H1 (cell line): ENCODE results near the gene KCNMA1. TPM values are rescaled to one million over a fixed set of nuclear protein-coding genes. Genes with fewer than 3 reads are reported as not detected.

Experiments used
- CTCF ChIA-PET: fragments of 300-600 bp; sonication (Branson Sonifier 250); formaldehyde crosslinking; loops from one replicate; lab custom pipeline; 2021; ENCODE audit not compliant: partially characterized antibody; lab: Charles Lee
- POLR2A ChIA-PET: fragments of 300-600 bp; sonication (Branson Sonifier 250); formaldehyde crosslinking; loops from one replicate; lab custom pipeline; 2021; ENCODE audit warnings: inconsistent platforms; ENCODE audit not compliant: partially characterized antibody; lab: Charles Lee
- DNase-seq, 2 experiments: peaks; one replicate each; pipeline versions ENCODE4 v3.0.0 to v3.0.0-alpha.2; 2010 to 2022; ENCODE audit warnings: low spot score in 2 of 2, low read depth in 1 of 2, mixed read lengths in 1 of 2
- FAIRE-seq: peaks from 2 replicates; lab custom pipeline; 2011; peaks lifted over from hg19 to GRCh38; lab: Jason Lieb, UNC
- H2AFZ ChIP-seq: 2 replicates; pipeline ENCODE4 v1.8.1; 2012; ENCODE audit warnings: low read length, inconsistent platforms
- H2AK5ac ChIP-seq: 2 replicates; pipeline ENCODE4 v1.6.1; 2013; ENCODE audit warnings: low read depth, low read length
- H2BK120ac ChIP-seq: replicated peaks from 2 replicates; pipeline ENCODE3; 2013; ENCODE audit warnings: low read depth, low read length, inconsistent platforms
- H2BK12ac ChIP-seq: 2 replicates; pipeline ENCODE4 v1.6.1; 2013; ENCODE audit warnings: low read depth, low read length
- H2BK15ac ChIP-seq: 2 replicates; pipeline ENCODE4 v1.6.1; 2013; ENCODE audit warnings: low read length
- H2BK20ac ChIP-seq: 2 replicates; pipeline ENCODE4 v1.6.1; 2013; ENCODE audit warnings: low read length
- H2BK5ac ChIP-seq: 2 replicates; pipeline ENCODE4 v1.6.1; 2013; ENCODE audit warnings: low read depth, low read length
- H3K14ac ChIP-seq: 2 replicates; pipeline ENCODE4 v1.6.1; 2013; ENCODE audit warnings: inconsistent platforms; ENCODE audit not compliant: insufficient read length
- H3K18ac ChIP-seq: 2 replicates; pipeline ENCODE4 v1.6.1; 2013; ENCODE audit warnings: low read length; ENCODE audit errors: extremely low read depth
- H3K23ac ChIP-seq: 2 replicates; pipeline ENCODE4 v1.6.1; 2013; ENCODE audit warnings: inconsistent platforms; ENCODE audit not compliant: insufficient read length
- H3K23me2 ChIP-seq: 2 replicates; pipeline ENCODE4 v1.6.1; 2013; ENCODE audit warnings: low read depth, low read length
- H3K27ac ChIP-seq: 2 replicates; pipeline ENCODE4 v1.6.1; 2011; ENCODE audit warnings: low read depth, low read length, inconsistent platforms
- H3K27me3 ChIP-seq, 4 experiments: replicated peaks in 1 of 4; 1 replicate in 1 of 4; 2 replicates in 3 of 4; pipeline versions ENCODE4 v1.6.1 to v1.8.1; 2011 to 2013; ENCODE audit warnings: low read length in 3 of 4, mild to moderate bottlenecking in 3 of 4, inconsistent platforms in 2 of 4, mixed read lengths in 2 of 4, moderate library complexity in 1 of 4; ENCODE audit not compliant: control insufficient read depth in 3 of 4, insufficient read depth in 3 of 4; ENCODE audit errors: extremely low read depth in 1 of 4
- H3K36me3 ChIP-seq, 4 experiments: 2 replicates each; pipeline versions ENCODE4 v1.6.1 to v1.8.1; 2011 to 2013; ENCODE audit warnings: mild to moderate bottlenecking in 4 of 4, low read length in 3 of 4, moderate library complexity in 2 of 4, control low read depth in 1 of 4, inconsistent platforms in 1 of 4; ENCODE audit not compliant: insufficient read depth in 4 of 4, control insufficient read depth in 2 of 4
- H3K4ac ChIP-seq: replicated peaks from 2 replicates; pipeline ENCODE3; 2013; ENCODE audit warnings: low read length, low read depth, mixed read lengths, inconsistent platforms; ENCODE audit not compliant: insufficient read length
- H3K4me1 ChIP-seq, 4 experiments: replicated peaks in 1 of 4; 1 replicate in 1 of 4; 2 replicates in 3 of 4; pipeline versions ENCODE4 v1.6.1 to v1.8.1; 2011 to 2013; ENCODE audit warnings: low read length in 3 of 4, inconsistent platforms in 2 of 4, mixed read lengths in 1 of 4; ENCODE audit not compliant: insufficient read depth in 4 of 4, control insufficient read depth in 3 of 4
- H3K4me2 ChIP-seq, 2 experiments: 2 replicates each; pipeline versions ENCODE4 v1.6.1 to v1.8.1; 2011 to 2013; ENCODE audit warnings: low read depth in 2 of 2, low read length in 2 of 2, control low read depth in 1 of 2, inconsistent platforms in 1 of 2, mild to moderate bottlenecking in 1 of 2; ENCODE audit not compliant: insufficient read depth in 1 of 2
- H3K4me3 ChIP-seq, 4 experiments: fragments of 200-600, 300-600 bp in 1 of 4; sonication (generic), shearing (Covaris generic), sonication (Bioruptor Twin) in 1 of 4; 2 replicates each; pipeline versions ENCODE4 v1.5.1 to v1.8.1; 2011 to 2016; ENCODE audit warnings: low read length in 4 of 4, low read depth in 3 of 4, control low read depth in 2 of 4, inconsistent platforms in 2 of 4, mild to moderate bottlenecking in 2 of 4, mixed read lengths in 1 of 4, moderate library complexity in 1 of 4; ENCODE audit not compliant: insufficient read depth in 2 of 4; ENCODE audit errors: extremely low read depth in 1 of 4
- H3K56ac ChIP-seq: replicated peaks from 2 replicates; pipeline ENCODE3; 2013; ENCODE audit warnings: low read depth, mild to moderate bottlenecking, mixed read lengths, low read length, inconsistent platforms; ENCODE audit not compliant: insufficient read length
- H3K79me1 ChIP-seq: 2 replicates; pipeline ENCODE4 v1.6.1; 2013; ENCODE audit warnings: low read depth, low read length, control low read depth
- H3K79me2 ChIP-seq, 2 experiments: 2 replicates each; pipeline versions ENCODE4 v1.6.1 to v1.8.1; 2012 to 2013; ENCODE audit warnings: low read length in 2 of 2, mild to moderate bottlenecking in 2 of 2, inconsistent platforms in 1 of 2; ENCODE audit not compliant: insufficient read depth in 2 of 2, control insufficient read depth in 1 of 2
- H3K9ac ChIP-seq, 4 experiments: replicated peaks in 1 of 4; 1 replicate in 1 of 4; 2 replicates in 3 of 4; pipeline versions ENCODE4 v1.6.1 to v1.8.1; 2011 to 2013; ENCODE audit warnings: low read depth in 3 of 4, low read length in 3 of 4, control low read depth in 2 of 4, mild to moderate bottlenecking in 2 of 4, moderate library complexity in 2 of 4, inconsistent platforms in 1 of 4; ENCODE audit errors: extremely low read depth in 1 of 4
- H3K9me3 ChIP-seq, 2 experiments: 2 replicates each; pipeline versions ENCODE4 v1.6.1 to v1.8.1; 2012 to 2013; ENCODE audit warnings: mild to moderate bottlenecking in 2 of 2, moderate library complexity in 2 of 2, control low read depth in 1 of 2, inconsistent platforms in 1 of 2, low read depth in 1 of 2, low read length in 1 of 2, mixed read lengths in 1 of 2; ENCODE audit not compliant: insufficient read depth in 2 of 2
- H4K20me1 ChIP-seq, 2 experiments: replicated peaks in 1 of 2; 2 replicates each; pipeline versions ENCODE3 to v1.8.1; 2011 to 2013; ENCODE audit warnings: inconsistent platforms in 2 of 2, low read length in 2 of 2, mild to moderate bottlenecking in 1 of 2; ENCODE audit not compliant: insufficient read depth in 2 of 2, control insufficient read depth in 1 of 2
- H4K5ac ChIP-seq: 2 replicates; pipeline ENCODE4 v1.6.1; 2013; ENCODE audit warnings: low read length, low read depth, mixed read lengths, inconsistent platforms; ENCODE audit not compliant: insufficient read length
- H4K8ac ChIP-seq: 2 replicates; pipeline ENCODE4 v1.8.0; 2013; ENCODE audit warnings: mild to moderate bottlenecking, moderate library complexity, low read length, inconsistent platforms; ENCODE audit not compliant: insufficient read depth; ENCODE audit errors: extremely low read depth
- H4K91ac ChIP-seq: replicated peaks from 2 replicates; pipeline ENCODE3; 2013; ENCODE audit warnings: low read length, mixed read lengths, inconsistent platforms; ENCODE audit not compliant: insufficient read length
- ATF2 ChIP-seq: IDR thresholded peaks from 2 replicates; pipeline ENCODE4 v1.6.1; 2012; ENCODE audit warnings: low read length, inconsistent platforms
- CBX5 ChIP-seq: fragments of 300-800, 300-1000 bp; sonication (generic); IDR thresholded peaks from 2 replicates; pipeline ENCODE4 v1.7.1; 2016; ENCODE audit warnings: antibody characterized with exemption, low read length, low read depth
- CBX8 ChIP-seq: fragments of 300-800, 300-1000 bp; sonication (generic); IDR thresholded peaks from 2 replicates; pipeline ENCODE4 v1.7.1; 2016; ENCODE audit warnings: low read depth, low read length, borderline replicate concordance
- CEBPB ChIP-seq: IDR thresholded peaks from 2 replicates; pipeline ENCODE4 v1.6.1; 2012; ENCODE audit warnings: low read depth, low read length
- CHD2 ChIP-seq: IDR thresholded peaks from 2 replicates; pipeline ENCODE4 v1.6.1; 2012; ENCODE audit warnings: low read length, improper control_type of control experiment
- GABPA ChIP-seq: IDR thresholded peaks from 2 replicates; pipeline ENCODE4 v1.6.1; 2011; ENCODE audit warnings: mild to moderate bottlenecking, low read length, moderate library complexity, borderline replicate concordance; ENCODE audit not compliant: insufficient read depth
- JUND ChIP-seq: IDR thresholded peaks from 2 replicates; pipeline ENCODE4 v1.6.1; 2011; ENCODE audit warnings: mild to moderate bottlenecking, improper control_type of control experiment, low read length
- KDM4A ChIP-seq: IDR thresholded peaks from one replicate; pipeline ENCODE4 v1.7.1; 2012; ENCODE audit warnings: low read depth, mild to moderate bottlenecking, moderate library complexity, low read length, inconsistent platforms; ENCODE audit not compliant: severe bottlenecking
- PHF8 ChIP-seq: fragments of 200-600 bp; sonication (generic); conservative IDR thresholded peaks from 2 replicates; pipeline ENCODE4 v1.7.1; 2012; ENCODE audit warnings: low read depth, mild to moderate bottlenecking, inconsistent platforms, low read length, moderate library complexity
- POU5F1 ChIP-seq: IDR thresholded peaks from 2 replicates; pipeline ENCODE4 v1.6.1; 2011; ENCODE audit warnings: low read depth, mild to moderate bottlenecking, low read length, moderate library complexity
- SIRT6 ChIP-seq: IDR thresholded peaks from one replicate; pipeline ENCODE4 v1.7.1; 2012; ENCODE audit warnings: low read length, inconsistent platforms
- SIX5 ChIP-seq: IDR thresholded peaks from 2 replicates; pipeline ENCODE4 v1.6.1; 2011; ENCODE audit warnings: mild to moderate bottlenecking, low read depth, low read length
- YY1 ChIP-seq: IDR thresholded peaks from 2 replicates; pipeline ENCODE4 v1.6.1; 2011; ENCODE audit warnings: low read depth, mild to moderate bottlenecking, low read length
- WGBS, 2 experiments: shearing (Covaris generic) in 1 of 2; methylation state at CpG; one replicate each; pipeline versions ENCODE4 v1.1.6 to v1.1.7; 2013 to 2015; ENCODE audit warnings: low lambda C conversion rate in 2 of 2, mixed read lengths in 2 of 2, inconsistent platforms in 1 of 2, low coverage in 1 of 2, missing lambda C conversion rate in 1 of 2; ENCODE audit not compliant: insufficient replicate concordance in 2 of 2, insufficient coverage in 1 of 2, insufficient read length in 1 of 2; ENCODE audit errors: extremely low coverage in 1 of 2, missing lambda C conversion rate in 1 of 2; 5-methylcytosine and 5-hydroxymethylcytosine counted together
- polyA plus RNA-seq, 7 experiments: library from polyadenylated mRNA; depleted of rRNA in 3 of 7; stranded (reverse) in 5 of 7; unstranded in 2 of 7; fragments of >200 nt in 5 of 7; fragments of 200-250 nt in 2 of 7; gene quantifications; 1 replicate in 5 of 7; 2 replicates in 1 of 7; 4 replicates in 1 of 7; pipeline versions ENCODE4 v1.2.1 to v1.2.3, GENCODE V29; 2011 to 2013; ENCODE audit warnings: missing spikeins in 2 of 7, mixed read lengths in 2 of 7
- total RNA-seq: library from RNA; stranded (reverse); fragmentation: NEBNext Ultra II Directional; extraction: Animal tissue kit (Norgen Biotek cat#: 25700); gene quantifications from 2 replicates; pipeline ENCODE4 v1.2.1, GENCODE V29; 2021

The KCNMA1 gene
- total and polyA plus RNA-seq, 2 of the 8 experiments (the other 6 are each of a cell fraction or from before 2014, with no cell fraction given) = 10.2 to 11.1 TPM

GRCh38 chr10:77034240-77034639 lies 603.4 kb downstream of the KCNMA1 start:
- CTCF ChIA-PET = interaction anchor here (0.6 to 1.8 kb wide), 4 partner anchors 29 to 262 kb away, joined by 3 to 5 read pairs (median 3); no protein-coding TSS in a partner anchor
- TF ChIP-seq ATF2 (no peak), CHD2 (no peak), JUND (no peak), PHF8 (no peak), KDM4A (no peak), CEBPB (no peak), YY1 (no peak), SIX5 (no peak), POU5F1 (no peak), CBX5 (no peak), SIRT6 (no peak), GABPA (no peak), CBX8 (no peak)

More at GRCh38 chr10:77034240-77034639, 603.4 kb downstream of the KCNMA1 start:
- no peak for FAIRE-seq
- Histone ChIP-seq H4K8ac (no peak overlapping the region), H3K36me3 (no peaks in the 10 kb centered on the region), H3K79me1 (no peaks in the 10 kb centered on the region), H2BK20ac (no peak overlapping the region), H2BK12ac (no peak overlapping the region), H3K56ac (no peak overlapping the region), H4K20me1 (no peaks in the 10 kb centered on the region), H2BK120ac (no peak overlapping the region), H2BK15ac (no peak overlapping the region), H3K79me2 (no peaks in the 10 kb centered on the region), H4K5ac (no peak overlapping the region), H3K4me3 (no peak overlapping the region), H3K18ac (no peak overlapping the region), H3K23me2 (no peaks in the 10 kb centered on the region), H3K27me3 (no peaks in the 10 kb centered on the region; a peak in 2 of 7 replicates), H3K23ac (no peak overlapping the region), H3K4me2 (no peak overlapping the region), H3K14ac (no peak overlapping the region), H3K4ac (no peak overlapping the region), H3K27ac (no peak overlapping the region), H3K4me1 (peaks cover 0 to 3% (median 0%) of the 10 kb centered on the region in 4 experiments; a peak in 3 of 7 replicates), H2AK5ac (no peak overlapping the region), H2AFZ (no peak overlapping the region), H2BK5ac (no peak overlapping the region), H3K9ac (no peak overlapping the region), H3K9me3 (no peaks in the 10 kb centered on the region), H4K91ac (no peak overlapping the region)
- POLR2A ChIA-PET = no interaction called here
- 96% methylated on average over 4 of the region's 4 CpGs; no CpG with 5 or more reads in 1 of the 2 experiments for WGBS, 2 experiments
- DNase-seq = no peak
